ENCODE measurements around the gene RFXAP. TPM values are rescaled to one million over a fixed set of nuclear protein-coding genes. Genes with fewer than 3 reads are reported as not detected.

RFXAP gene
- total RNA-seq, 1 experiment from 2014 or later: 8.7 TPM

DNA sequence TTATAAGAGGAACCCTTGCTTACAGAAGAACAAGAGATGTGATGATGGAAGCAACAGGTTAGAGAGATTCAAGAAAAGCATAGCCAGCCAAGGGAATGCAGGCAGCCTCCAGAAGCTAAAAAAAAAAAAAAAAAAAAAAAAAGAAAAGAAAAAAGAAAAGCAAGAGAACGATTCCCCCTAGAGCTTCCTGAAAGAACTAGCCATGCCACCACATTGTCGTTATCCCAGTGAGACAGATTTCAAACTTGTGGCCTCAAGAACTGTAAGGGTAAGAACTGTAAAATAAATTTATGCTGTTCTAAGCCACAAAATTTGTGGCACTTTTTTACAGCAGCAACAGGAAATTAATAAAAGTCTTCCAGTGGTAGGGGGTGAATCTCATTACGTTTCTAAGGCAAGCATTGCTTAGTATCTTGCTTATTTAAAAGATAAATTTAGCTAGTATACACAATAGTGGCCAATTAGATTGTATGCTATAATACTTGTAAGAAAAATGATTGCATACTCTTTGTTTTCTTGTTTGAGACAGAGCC, 21.8 kb downstream of the RFXAP start:
- Mint-ChIP-seq H3K4me3 (no peak overlapping the region), H3K27ac (peak overlapping the region in 1 of 3 experiments; percentile 31; a peak in 2 of 7 replicates)

More for the DNA sequence above, 21.8 kb downstream of the RFXAP start:
- Histone ChIP-seq H4K91ac (ENCODE audit: insufficient read length, low read depth, low read length) (no peak overlapping the region), H3K4me2 (ENCODE audit: insufficient read depth, insufficient read length, low read length) (no peak overlapping the region), H3K27me3 (ENCODE audit: insufficient read depth, low read length) (no peaks in the 10 kb centered on the region), H2AFZ (ENCODE audit: low read length) (no peak overlapping the region), H3K9me3 (ENCODE audit: control insufficient read depth, low read depth, low read length) (no peaks in the 10 kb centered on the region), H2BK5ac (ENCODE audit: insufficient read length, low read length) (no peak overlapping the region), H3K79me2 (ENCODE audit: insufficient read depth, low read length) (no peaks in the 10 kb centered on the region), H3T11ph (ENCODE audit: low read length) (no peak overlapping the region), H4K20me1 (ENCODE audit: control insufficient read depth, insufficient read depth, insufficient read length) (no peaks in the 10 kb centered on the region), H4K8ac (replicated peaks; ENCODE audit: insufficient read length, low read depth, low read length) (no peak overlapping the region), H2BK15ac (ENCODE audit: low read depth, low read length) (no peak overlapping the region), H4K5ac (ENCODE audit: insufficient read length, low read depth, low read length) (no peak overlapping the region), H3K4me1 (ENCODE audit: insufficient read depth, low read length) (peaks cover 4% of the 10 kb centered on the region; the same call in 1 of the 2 replicates), H3K27ac (ENCODE audit: insufficient read length, low read depth, low read length) (no peak overlapping the region), H3K14ac (ENCODE audit: insufficient read depth, low read length) (no peak overlapping the region), H3K18ac (ENCODE audit: insufficient read length, low read depth, low read length) (no peak overlapping the region), H3K79me1 (ENCODE audit: insufficient read depth, low read depth, low read length, poor library complexity, severe bottlenecking) (no peaks in the 10 kb centered on the region), H3K4ac (ENCODE audit: low read depth, low read length) (no peak overlapping the region), H2BK120ac (ENCODE audit: low read depth, low read length, poor library complexity, severe bottlenecking) (no peak overlapping the region), H3K56ac (ENCODE audit: insufficient read length, low read depth, low read length) (no peak overlapping the region), H2AK5ac (ENCODE audit: insufficient read length, low read length) (no peak overlapping the region), H2BK20ac (ENCODE audit: low read depth, low read length, poor library complexity, severe bottlenecking) (no peak overlapping the region), H3K9ac (ENCODE audit: extremely low read depth, insufficient read length, low read length) (no peak overlapping the region), H3K23ac (ENCODE audit: insufficient read length, low read depth, low read length) (no peak overlapping the region), H2BK12ac (ENCODE audit: insufficient read length, low read depth, low read length) (no peak overlapping the region), H3K23me2 (ENCODE audit: insufficient read length, low read depth, low read length, poor library complexity, severe bottlenecking) (no peaks in the 10 kb centered on the region)
- WGBS (ENCODE audit: extremely low coverage, insufficient read length, low lambda C conversion rate): no CpG with 5 or more reads among the region's 3 CpGs
- H3K4me1 Mint-ChIP-seq: peaks cover 24 to 28% of the 10 kb centered on the region in 2 experiments
- no peaks in the 10 kb centered on the region for H3K9me3 Mint-ChIP-seq
- DNase-seq: no peak
- H3K36me3 Mint-ChIP-seq (ENCODE audit: insufficient read depth in 1 of 3, low read depth in 3 of 3): no peaks in the 10 kb centered on the region
- no peaks in the 10 kb centered on the region for H3K27me3 Mint-ChIP-seq (ENCODE audit: low read depth)
- TF ChIP-seq, protein P1, sequence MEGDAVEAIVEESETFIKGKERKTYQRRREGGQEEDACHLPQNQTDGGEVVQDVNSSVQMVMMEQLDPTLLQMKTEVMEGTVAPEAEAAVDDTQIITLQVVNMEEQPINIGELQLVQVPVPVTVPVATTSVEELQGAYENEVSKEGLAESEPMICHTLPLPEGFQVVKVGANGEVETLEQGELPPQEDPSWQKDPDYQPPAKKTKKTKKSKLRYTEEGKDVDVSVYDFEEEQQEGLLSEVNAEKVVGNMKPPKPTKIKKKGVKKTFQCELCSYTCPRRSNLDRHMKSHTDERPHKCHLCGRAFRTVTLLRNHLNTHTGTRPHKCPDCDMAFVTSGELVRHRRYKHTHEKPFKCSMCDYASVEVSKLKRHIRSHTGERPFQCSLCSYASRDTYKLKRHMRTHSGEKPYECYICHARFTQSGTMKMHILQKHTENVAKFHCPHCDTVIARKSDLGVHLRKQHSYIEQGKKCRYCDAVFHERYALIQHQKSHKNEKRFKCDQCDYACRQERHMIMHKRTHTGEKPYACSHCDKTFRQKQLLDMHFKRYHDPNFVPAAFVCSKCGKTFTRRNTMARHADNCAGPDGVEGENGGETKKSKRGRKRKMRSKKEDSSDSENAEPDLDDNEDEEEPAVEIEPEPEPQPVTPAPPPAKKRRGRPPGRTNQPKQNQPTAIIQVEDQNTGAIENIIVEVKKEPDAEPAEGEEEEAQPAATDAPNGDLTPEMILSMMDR (conservative IDR thresholded peaks at IDR 0.05): peak; percentile 34; the same call in 1 of the 3 replicates

Data from H9 (cell line).